NCI-H524 treated with DMSO at 0.1 percent for 48 hours (cell line): Measurements from ENCODE around the gene SLC39A9.
A peak's percentile ranks its signal among the peaks of the same experiment; 100 is the strongest.
"Not testable (repeated sequence)": the region's sequence is repeated elsewhere in the genome, so short reads cannot be mapped to it uniquely, and the experiment has no call there.

Source experiments
- DNase-seq: peaks from one replicate; lab custom pipeline; 2025; lab: John Stamatoyannopoulos, UW

The SLC39A9 gene

DNA sequence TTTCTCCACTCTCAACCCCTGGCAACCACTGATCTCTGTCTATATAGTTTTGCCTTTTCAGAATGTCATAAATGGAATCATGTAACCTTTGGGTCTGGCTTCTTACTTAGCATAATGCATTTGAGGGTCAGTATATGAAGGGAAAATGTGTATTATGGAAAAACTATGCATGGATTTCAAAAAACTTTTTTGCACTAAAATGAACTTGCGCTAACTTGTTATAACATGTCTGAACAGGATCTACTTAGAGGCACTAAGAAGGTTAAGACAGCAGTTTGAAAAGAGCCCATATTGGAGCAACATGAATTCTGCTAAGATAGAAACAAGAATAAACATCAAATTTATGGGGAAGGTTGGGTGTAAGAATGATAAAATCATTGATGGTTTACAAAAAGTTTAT, 29.1 kb downstream of the SLC39A9 start:
- no peak for DNase-seq

DNA sequence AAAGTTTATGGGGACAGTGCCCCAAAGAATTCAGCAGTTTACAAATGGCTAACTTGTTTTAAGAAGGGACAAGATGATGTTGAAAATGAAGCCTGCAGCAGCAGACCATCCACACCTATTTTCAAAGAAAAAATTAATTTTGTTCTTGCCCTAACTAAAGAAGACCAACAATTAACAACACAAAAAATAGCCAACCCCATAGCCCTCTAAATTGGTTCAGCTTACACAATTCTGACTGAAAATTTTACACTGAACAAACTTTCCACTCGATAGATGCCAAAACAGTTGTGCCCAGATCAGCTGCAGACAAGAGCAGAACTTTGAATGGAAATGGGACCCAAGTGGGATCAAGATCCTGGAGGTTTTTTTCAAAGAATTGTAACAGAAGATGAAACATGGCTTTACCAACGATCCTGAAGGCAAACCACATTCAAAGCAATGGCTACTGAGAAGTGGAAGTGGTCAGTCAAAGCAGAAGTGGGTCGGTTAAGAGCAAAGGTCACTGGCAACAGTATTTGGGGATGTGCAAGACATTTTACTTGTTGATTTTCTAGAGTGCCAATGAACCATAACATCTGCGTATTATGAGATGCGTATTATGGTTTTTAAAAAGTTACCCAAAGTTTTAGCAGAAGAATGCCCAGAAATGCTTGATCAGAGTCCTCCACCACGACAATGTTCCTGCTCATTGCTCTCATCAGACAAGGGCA, 30.0 kb downstream of the SLC39A9 start:
- DNase-seq, result no peak

DNA sequence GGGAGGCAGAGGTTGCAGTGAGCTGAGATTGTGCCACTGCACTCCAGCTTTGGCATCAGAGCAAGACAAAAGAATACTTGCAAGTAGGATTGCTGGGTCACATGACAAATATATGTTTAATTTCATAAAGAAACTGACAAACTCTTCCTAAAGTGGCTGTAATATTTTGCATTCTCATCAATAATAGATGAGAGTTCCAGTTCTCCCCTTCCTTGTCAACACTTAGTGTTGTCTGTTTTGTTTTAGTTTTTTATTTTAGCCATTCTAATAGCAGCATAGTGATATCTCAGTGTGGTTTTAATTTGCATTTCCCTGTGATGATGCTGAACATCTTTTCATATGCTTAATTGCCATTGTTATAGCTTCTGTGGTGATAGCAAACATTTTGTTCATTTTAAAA, 31.2 kb downstream of the SLC39A9 start:
- no peak for DNase-seq

GRCh38 chr14:69430306-69430939, 31.9 kb downstream of the SLC39A9 start:
- no peak for DNase-seq

DNA sequence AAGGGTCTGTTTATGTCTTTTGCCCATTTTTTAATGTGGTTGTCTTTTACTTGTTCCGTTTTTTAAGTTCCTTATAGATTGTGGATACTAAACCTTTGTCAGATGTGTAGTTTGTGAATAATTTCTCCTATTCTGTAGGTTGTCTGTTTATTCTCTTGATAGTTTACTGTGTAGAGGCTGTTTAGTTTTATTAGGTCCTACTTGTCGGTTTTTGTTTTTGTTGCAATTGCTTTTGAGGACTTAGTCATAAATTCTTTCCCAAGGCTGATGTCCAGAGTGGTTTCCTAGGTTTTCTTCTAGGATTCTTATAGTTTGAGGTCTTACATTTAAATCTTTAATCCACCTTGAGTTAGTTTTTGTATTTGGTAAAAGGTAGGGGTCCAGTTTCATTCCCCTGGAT, 33.9 kb downstream of the SLC39A9 start:
- no peak for DNase-seq

DNA sequence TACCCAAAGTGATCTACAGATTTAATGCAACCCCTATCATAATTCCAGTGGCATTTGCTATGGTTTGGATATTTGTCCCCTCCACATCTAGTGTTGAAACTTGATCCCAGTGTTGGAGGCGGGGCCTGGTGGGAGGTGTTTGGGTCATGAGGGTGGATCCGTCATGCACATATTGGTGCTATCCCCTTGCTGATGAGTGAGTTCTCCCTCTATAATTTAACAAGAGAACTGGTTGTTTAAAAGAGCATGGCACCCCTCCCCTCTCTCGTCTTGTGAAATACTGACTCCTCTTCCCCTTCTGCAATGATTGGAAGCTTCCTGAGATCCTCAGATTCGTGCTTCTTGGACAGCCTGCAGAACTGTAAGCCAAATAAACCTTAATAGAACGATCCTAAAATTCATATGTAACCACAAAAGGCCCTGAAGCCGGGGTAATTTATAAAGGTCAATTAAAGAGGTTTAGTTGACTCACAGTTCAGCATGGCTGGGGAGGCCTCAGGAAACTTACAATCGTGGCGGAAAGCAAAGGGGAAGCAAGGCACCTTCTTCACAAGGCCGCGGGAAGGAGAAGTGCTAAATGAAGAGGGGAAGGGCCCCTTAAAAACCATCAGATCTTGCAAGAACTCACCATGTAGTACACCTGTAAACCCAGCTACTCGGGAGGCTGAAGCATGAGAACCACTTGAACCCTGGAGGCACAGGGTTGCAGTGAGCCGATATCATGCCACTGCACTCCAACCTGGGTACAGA, 41.2 kb downstream of the SLC39A9 start:
- no peak for DNase-seq

- DNase-seq, result no peak
Observed at GRCh38 chr14:69441948-69442347, 43.5 kb downstream of the SLC39A9 start.

DNA sequence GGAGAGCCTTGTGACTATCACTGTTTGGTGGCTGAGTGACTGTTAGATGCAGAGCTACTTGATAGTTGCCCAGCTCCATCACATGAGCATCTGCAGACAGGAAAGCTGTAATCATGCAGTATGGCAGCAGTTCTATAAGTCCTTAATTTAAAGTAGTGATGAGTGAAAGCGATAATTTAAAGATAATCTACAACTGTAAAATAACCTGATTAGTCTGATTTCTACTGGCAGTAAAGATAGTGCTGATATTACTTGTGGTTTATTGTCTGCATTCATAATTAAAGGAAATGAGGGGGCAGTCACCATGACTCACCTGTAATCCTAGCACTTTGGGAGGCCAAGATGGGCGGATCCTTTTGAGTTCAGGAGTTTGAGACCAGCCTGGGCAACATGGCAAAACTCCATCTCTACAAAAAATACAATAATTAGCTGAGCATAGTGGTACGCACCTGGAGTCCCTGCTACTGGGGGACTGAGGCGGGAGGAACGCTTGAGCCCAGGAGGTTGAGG, 44.9 kb downstream of the SLC39A9 start:
- no peak for DNase-seq

- no peak for DNase-seq
Observed at GRCh38 chr14:69449216-69449615, 50.7 kb downstream of the SLC39A9 start.

- no peak for DNase-seq
Observed at GRCh38 chr14:69451941-69452340, 53.4 kb downstream of the SLC39A9 start.

GRCh38 chr14:69458350-69458749, 59.9 kb downstream of the SLC39A9 start:
- no peak for DNase-seq

DNA sequence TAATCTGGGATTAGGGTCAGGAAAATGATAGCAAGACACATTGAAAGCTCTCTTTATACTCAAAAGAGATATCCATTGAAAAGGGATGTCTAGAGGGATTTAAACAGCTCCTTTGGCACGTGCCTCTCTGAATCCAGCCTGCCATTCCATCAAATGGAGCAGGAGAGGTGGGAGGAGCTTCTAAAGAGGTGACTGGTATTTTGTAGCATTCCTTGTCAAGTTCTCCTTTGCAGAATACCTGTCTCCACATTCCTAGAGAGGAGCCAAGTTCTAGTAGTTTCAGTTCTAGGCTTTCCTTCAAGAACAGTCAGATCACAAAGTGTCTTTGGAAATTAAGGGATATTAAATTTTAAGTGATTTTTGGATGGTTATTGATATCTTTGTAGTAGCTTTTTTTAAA, 60.6 kb downstream of the SLC39A9 start:
- DNase-seq, result no peak

- peak; percentile 45 for DNase-seq
Observed at GRCh38 chr14:69460093-69460701, 61.7 kb downstream of the SLC39A9 start.

DNA sequence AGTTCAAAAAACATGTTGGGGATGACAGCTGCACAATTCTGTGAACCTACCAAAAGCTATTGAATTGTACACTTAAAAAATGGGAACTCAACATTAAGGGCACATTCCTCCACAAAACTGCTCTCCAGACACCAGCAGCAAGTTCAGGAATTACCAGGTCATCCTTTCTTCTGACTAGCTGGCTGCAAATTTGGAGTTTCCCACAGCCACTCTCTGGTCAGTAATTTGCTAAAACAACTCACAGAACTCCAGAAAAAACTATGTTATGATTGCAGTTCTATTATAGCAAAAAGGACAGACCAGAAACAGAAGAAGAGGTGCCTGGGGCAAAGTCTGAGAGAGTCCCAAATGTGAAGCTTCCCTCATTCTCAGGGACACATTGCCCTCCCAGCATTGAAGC, 65.9 kb downstream of the SLC39A9 start:
- no peak for DNase-seq

- DNase-seq, result no peak
Observed at GRCh38 chr14:69464829-69465228, 66.3 kb downstream of the SLC39A9 start.

- no peak for DNase-seq
Observed at GRCh38 chr14:69468949-69469348, 70.5 kb downstream of the SLC39A9 start.

DNA sequence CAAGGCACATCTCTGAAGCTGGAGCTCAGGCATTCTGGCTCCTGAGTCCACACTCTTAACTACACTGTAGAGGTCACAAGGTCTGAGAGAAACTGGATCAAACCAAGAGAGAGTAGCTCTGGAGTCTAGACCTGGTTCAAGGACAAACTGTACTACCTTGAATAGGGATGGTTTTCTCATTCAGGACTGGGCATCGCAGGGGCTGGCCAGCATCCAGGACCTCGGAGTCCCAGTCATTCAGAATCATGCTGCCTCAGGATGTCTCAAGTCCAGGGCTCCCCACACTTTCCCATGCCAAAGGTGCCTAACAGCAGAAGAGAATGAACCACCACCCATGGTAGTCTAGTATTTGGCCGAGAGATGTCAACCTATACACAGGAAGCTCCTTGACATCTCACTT, 72.9 kb downstream of the SLC39A9 start:
- DNase-seq, result no peak

DNA sequence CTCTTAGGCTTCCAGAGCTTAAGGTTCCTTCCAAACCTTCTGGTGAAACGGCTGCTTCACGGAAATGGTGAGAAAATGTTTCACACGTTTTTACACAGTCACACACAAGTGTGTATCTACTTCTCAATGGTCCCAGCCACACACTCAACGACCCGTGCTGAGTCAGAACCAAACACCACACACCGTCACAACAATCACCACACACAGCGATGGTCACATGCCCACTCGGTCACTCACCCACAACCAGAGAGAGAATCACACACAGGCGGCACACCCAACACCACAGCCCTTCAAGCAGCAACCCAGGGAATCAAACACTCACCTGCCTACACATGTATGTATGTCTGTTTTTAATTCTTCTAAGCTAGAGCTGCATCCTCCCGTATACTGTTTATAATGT, 73.4 kb downstream of the SLC39A9 start:
- DNase-seq, result no peak

GRCh38 chr14:69473260-69473659, 74.8 kb downstream of the SLC39A9 start:
- DNase-seq, result no peak

- no peak for DNase-seq
Observed at GRCh38 chr14:69473946-69474345, 75.5 kb downstream of the SLC39A9 start.

DNA sequence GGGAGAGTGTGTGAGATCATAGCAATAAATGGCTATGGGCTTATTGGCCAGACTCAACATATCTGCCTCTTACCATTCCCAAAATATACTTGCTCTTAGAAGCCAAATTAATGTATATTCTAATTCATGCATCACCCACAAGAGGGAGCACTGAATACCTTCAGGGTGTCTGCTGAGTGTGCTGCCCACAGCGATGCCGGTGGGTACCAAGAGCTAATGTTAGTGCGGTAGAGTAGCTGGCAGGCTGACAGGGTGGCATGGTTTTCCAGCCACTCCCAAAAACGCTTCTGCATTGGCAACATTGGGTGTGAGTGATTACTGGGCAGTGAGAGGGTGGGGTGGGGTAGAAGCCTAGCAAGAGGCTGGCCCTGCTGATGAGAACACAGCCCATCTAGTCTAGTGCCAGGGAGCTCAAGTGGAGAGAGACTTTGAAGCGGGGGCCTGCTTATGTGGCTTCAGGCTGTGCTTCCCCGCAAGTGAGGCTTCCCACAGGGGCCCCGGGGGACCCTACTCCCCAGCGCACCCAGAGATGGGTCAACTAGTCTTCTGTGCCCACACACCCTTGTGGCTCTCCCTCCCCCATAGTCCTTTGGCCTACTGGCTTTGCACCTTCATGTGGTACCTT, 76.8 kb downstream of the SLC39A9 start:
- DNase-seq, result no peak

GRCh38 chr14:69476824-69477450, 78.4 kb downstream of the SLC39A9 start:
- not testable (repeated sequence) for DNase-seq
